Stimulated activated naive CD4-positive, alpha-beta T cell treated with Interleukin-2 at 50 U/mL for 16 hours (primary cell): Measurements from ENCODE around the gene NTRK3.

Source experiments
- DNase-seq: peaks from one replicate; lab custom pipeline; 2025; lab: John Stamatoyannopoulos, UW

NTRK3 gene

GRCh38 chr15:88256279-88257230 is at the start of gene NTRK3:
Gene NTRK3 (minus strand): TSS chr15:88256739. CDS start chr15:88256153, 586 bp downstream.
- DNase-seq: no peak

- DNase-seq: no peak
Observed at GRCh38 chr15:88303395-88303794, 46.9 kb upstream of the NTRK3 start.

DNA sequence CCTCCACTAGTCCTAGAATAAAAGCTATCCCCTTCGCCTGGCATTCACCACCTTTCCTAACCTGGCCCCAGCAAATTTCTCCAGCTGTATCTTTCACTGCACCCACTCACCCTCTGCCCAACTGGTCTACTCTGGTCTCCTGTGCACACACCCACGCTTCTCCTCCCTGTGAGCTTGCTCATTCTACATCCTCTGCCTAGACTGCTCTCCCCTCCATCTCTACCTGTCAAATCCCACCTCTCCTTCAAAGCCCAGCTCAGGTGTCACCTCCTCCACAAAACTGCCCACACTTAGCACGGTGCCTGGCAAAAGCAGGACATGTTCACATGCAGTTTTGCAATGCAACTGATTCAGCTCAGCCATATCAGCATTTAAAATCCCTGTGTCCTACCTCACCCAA is 45.8 kb upstream of the NTRK3 start:
- no peak for DNase-seq

DNA sequence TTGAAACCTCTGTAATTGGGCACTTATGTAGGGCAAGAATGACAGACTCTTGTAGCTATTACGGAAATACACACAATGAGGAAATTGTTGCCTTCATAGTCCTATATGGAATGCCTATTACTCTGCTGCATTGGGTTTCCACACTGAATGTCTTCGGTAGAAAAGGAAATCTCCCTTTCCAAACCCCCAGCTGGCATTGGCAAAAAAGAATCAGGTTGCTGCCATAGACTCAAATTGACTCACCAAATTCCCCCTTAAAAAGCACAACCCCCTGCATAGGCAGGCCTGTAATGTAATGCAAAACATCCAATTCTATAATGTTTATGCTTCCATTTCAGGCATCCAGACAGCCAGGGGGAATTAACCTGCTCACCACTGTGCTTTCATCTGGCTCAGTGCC is 44.8 kb upstream of the NTRK3 start:
- DNase-seq: no peak

GRCh38 chr15:88300861-88301260 is 44.3 kb upstream of the NTRK3 start:
- no peak for DNase-seq

DNA sequence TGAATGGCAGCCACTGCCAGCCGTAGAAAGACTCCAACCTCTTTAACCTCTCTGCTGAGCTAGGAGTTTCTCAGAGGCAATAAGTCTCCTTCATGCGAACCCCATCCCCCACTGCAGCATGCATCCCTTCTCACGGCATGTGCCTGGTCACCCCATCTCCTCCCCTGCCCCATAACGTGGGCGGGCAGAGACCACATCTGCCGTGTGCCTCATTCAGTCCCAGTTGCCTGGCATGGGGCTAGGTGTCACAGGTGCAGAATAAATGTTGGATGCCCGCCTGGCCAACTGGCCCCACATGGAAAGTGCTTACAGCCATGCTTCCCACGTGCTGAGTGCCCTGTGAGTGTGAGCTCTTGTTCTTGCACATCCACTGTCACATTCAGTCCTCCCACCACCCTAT is 43.5 kb upstream of the NTRK3 start:
- no peak for DNase-seq

GRCh38 chr15:88299497-88299896 is 43.0 kb upstream of the NTRK3 start:
- DNase-seq: no peak

- DNase-seq: no peak
Observed at GRCh38 chr15:88288661-88289060, 32.1 kb upstream of the NTRK3 start.

- no peak for DNase-seq
Observed at GRCh38 chr15:88288206-88288605, 31.7 kb upstream of the NTRK3 start.

DNA sequence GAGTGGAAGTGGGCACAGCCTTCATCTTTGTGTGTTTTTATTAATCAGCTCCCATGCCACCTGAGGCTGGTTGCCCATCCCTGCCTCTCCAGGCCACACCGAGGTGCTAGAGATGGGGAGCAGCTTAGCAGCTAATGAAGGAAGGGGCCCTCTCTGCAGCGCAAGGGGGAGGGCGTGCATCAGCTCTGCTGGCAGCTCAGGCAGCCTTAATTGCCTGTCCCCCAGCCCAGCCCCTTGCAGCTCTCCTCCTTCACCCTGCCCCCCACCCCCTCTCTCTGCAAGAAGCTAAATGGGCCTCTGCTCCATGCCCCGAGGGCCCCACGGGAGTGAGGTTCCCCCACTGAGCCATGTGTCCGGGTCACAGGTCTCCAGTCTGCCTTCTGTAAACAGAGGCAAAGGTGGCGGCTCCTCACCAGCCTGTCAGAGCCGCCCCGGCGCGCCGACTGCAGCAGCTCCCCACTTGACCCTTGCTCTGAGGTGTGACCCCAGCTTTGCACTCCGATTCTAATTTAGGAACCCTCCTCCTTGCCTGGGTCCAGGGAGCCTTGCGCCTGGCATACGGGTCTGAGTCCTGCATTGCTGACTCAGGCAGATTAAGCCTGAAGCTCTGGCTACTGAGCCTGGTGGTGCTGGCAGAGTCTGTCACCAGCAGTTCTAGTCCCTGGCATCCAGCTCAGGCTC is 27.9 kb upstream of the NTRK3 start:
- no peak for DNase-seq

DNA sequence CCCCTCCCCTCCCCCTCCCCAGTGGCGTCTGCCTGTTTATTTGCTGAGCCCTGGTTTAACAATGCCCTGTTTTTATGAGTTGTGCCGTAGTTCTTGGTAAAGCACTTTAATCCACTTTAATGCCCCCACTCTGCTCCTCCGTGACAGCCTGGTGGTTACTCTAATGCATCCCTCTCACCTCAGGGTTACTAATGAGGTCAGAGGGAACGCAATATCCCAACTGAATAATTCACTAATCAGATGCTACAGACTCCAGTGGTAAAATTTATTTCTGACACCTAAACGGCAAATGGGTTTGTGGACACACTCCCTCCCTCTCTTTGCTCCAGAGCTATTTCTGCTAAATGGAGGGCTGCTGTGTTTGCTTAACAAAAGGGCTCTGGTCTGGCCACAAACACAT is 26.1 kb upstream of the NTRK3 start:
- no peak for DNase-seq

GRCh38 chr15:88276821-88277410 is 20.4 kb upstream of the NTRK3 start:
- no peak for DNase-seq

DNA sequence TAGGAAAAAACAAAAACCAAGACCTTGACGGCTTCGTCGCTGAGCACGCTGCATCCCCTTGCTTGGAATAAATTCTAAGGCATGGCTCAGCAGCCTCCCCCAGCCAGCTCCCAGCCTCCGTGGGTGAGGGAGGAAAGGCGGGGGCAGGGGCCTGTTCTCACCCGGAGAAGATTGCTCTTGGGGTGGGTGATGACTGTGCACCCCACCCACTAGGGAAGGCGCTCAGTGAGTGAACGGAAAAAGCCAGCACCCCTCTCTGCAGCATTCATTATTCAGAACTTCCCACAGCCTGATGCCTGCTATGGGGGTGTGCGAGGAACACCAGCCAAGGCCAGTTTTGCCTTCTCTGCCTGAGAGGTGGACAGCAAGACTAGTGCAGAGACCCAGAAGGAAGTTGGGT is 19.3 kb upstream of the NTRK3 start:
- DNase-seq: no peak

- peak; percentile 11 for DNase-seq
Observed at GRCh38 chr15:88274553-88275460, 18.3 kb upstream of the NTRK3 start.

DNA sequence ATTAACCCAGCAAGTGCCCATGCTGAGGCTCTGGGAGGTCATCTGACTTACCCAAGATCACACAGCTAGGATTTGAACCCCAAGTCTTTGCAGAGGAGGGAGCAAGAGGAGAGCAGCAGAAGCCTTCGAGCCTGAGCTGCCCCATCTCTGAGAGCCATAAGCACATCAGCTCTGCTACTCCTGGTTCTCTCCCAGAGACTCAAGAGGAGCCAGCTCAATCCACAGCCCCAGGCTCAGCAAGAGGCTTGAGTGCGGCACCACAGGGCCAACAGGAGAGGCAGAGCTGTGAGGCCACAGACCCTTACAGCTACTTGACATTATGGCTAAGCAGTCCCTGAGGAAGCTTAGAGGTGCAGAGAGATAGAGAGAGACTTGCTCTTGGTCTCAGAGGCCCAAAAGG is 15.9 kb upstream of the NTRK3 start:
- no peak for DNase-seq

GRCh38 chr15:88269356-88270062 is 13.0 kb upstream of the NTRK3 start:
- DNase-seq: no peak

GRCh38 chr15:88267720-88268119 is 11.2 kb upstream of the NTRK3 start:
- DNase-seq: no peak

GRCh38 chr15:88266170-88266569 is 9.6 kb upstream of the NTRK3 start:
- DNase-seq: no peak

DNA sequence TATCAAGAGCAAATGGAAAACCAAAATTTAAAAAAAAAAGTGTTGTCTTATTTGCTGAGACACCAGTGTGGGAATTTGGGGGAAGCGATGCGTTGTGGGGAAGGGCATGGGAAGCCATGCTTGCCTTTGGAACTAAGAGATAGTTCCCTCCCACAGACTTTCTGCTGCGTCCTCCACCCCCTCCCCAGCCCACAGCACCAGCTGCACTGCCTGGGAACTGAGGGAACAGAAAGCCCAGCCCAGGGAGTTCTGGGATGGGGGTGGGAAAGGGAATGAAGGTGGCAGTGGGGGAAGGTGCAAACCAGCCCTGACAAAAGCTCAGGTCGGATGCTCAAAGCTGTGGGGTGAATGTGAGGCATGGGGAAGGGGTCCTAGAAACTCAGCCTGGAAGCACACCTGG is 8.1 kb upstream of the NTRK3 start:
- DNase-seq: no peak

DNA sequence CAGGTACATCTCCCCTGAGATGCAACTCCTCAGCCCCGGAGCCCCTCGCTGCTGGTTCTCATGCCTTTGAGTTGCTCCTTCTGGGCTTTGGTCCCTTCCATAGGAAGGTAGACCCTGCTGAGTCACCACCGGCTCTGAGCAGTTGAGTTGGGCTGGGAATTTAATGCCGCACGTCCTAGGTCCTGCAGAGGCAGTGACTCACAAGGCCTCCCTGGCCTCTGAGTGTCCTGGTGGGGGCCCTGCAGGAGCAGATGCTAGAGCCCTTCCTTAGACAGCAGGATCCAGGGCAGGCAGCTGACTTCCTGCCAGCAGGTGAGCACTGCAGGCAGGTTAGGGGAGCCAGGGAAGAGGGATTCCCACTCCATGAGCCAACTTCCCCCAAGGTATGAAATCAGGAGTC is 5.5 kb upstream of the NTRK3 start:
- no peak for DNase-seq

GRCh38 chr15:88258093-88258641 is 1.6 kb upstream of the NTRK3 start:
- no peak for DNase-seq
